Neural crest cell (in vitro differentiated cells): ENCODE results near the gene CFP. TPM values are rescaled to one million over a fixed set of nuclear protein-coding genes. Genes with fewer than 3 reads are reported as not detected.

Experiments used
- DNase-seq: peaks from one replicate; pipeline ENCODE4 v3.0.0; 2021; ENCODE audit warnings: low read depth, mixed read lengths, low spot score
- H3K27ac Mint-ChIP-seq: one replicate; pipeline ENCODE4 v1.8.0; 2021; ENCODE audit warnings: mild to moderate bottlenecking, mixed read lengths; ENCODE audit not compliant: unreplicated experiment
- H3K27me3 Mint-ChIP-seq: 2 replicates; pipeline ENCODE4 v1.8.0; 2021; ENCODE audit warnings: low read depth, mild to moderate bottlenecking, mixed read lengths
- H3K36me3 Mint-ChIP-seq: 2 replicates; pipeline ENCODE4 v1.8.0; 2021; ENCODE audit warnings: low read depth, mild to moderate bottlenecking, mixed read lengths
- H3K4me1 Mint-ChIP-seq: 2 replicates; pipeline ENCODE4 v1.8.0; 2021; ENCODE audit warnings: mixed read lengths
- H3K4me3 Mint-ChIP-seq: one replicate; pipeline ENCODE4 v1.8.0; 2021; ENCODE audit warnings: mild to moderate bottlenecking, mixed read lengths
- H3K9me3 Mint-ChIP-seq: 2 replicates; pipeline ENCODE4 v1.8.0; 2021; ENCODE audit warnings: mixed read lengths
- total RNA-seq: library from RNA; stranded (reverse); gene quantifications from 2 replicates; pipeline ENCODE4 v1.2.1, GENCODE V29; 2021
- TF ChIP-seq, protein P1 (sequence below): fragments of 200-600 bp; sonication (generic); conservative IDR thresholded peaks from 2 replicates; pipeline ENCODE4 v1.5.0; 2021; ENCODE audit warnings: antibody characterized with exemption, mild to moderate bottlenecking

CFP gene
- total RNA-seq, 1 donor from 2014 or later, result 1.6 TPM

- peak; percentile 76 for DNase-seq
- Mint-ChIP-seq H3K27me3 (no peaks in the 10 kb centered on the region), H3K4me3 (peak within 1 kb of the TSS; percentile 91), H3K9me3 (peaks cover 2% of the 10 kb centered on the region), H3K27ac (peak within 1 kb of the TSS; percentile 76), H3K36me3 (peaks cover 14% of the 10 kb centered on the region), H3K4me1 (peaks cover 37% of the 10 kb centered on the region)
- TF ChIP-seq, protein P1, sequence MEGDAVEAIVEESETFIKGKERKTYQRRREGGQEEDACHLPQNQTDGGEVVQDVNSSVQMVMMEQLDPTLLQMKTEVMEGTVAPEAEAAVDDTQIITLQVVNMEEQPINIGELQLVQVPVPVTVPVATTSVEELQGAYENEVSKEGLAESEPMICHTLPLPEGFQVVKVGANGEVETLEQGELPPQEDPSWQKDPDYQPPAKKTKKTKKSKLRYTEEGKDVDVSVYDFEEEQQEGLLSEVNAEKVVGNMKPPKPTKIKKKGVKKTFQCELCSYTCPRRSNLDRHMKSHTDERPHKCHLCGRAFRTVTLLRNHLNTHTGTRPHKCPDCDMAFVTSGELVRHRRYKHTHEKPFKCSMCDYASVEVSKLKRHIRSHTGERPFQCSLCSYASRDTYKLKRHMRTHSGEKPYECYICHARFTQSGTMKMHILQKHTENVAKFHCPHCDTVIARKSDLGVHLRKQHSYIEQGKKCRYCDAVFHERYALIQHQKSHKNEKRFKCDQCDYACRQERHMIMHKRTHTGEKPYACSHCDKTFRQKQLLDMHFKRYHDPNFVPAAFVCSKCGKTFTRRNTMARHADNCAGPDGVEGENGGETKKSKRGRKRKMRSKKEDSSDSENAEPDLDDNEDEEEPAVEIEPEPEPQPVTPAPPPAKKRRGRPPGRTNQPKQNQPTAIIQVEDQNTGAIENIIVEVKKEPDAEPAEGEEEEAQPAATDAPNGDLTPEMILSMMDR, result no peak
Observed at GRCh38 chrX:47650164-47651042, 20.7 kb upstream of the CFP start, which contains the start of gene ELK1. ELK1 (minus strand) TSS chrX:47650563; CDS start chrX:47641441, 9,122 bp downstream.

DNA sequence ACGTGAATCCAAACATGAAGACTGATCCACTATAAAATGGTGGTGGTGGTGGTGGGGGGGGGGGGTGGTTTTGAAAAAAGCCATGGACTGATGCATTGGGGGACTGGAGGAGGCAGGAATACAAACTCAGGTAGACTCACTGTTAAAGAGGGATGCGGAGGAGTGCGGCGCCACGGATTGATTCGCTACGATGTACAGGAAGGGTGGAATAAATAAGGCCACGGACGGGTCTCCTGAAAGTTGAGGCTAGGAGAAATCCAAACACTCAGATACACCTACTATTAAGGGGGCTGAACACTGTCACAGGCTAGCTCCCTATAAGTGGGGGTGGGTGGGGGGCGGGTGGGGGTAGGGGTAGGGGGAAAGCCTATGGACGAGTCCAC is 20.0 kb upstream of the CFP start:
- peak overlapping the region; percentile 91 for H3K4me3 Mint-ChIP-seq
- peaks cover 14% of the 10 kb centered on the region for H3K36me3 Mint-ChIP-seq
- no peak overlapping the region for H3K27ac Mint-ChIP-seq
- no peaks in the 10 kb centered on the region for H3K27me3 Mint-ChIP-seq
- peaks cover 39% of the 10 kb centered on the region for H3K4me1 Mint-ChIP-seq
- TF ChIP-seq, protein P1, result no peak
- DNase-seq, result no peak
- peaks cover 2% of the 10 kb centered on the region for H3K9me3 Mint-ChIP-seq

DNA sequence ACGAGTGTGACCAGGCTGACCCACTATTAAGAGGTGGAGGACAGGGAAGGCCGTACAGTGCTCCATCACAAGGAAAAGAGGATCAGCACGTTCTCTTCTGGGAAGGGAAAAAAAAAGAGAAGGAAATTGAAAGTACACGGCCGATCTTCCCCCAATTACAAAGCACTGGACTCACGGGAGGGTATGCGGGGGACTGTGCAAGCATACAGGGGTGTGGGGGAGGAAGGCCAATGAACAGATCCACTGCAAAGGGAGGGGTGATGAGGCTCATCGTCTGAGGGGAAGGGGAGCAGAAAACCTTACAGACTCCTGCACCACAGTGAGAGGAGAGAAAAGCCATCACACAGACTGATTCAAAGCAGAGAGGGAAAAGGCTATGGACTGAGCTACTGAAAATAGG is 19.5 kb upstream of the CFP start:
- Mint-ChIP-seq H3K27ac (peak overlapping the region; percentile 76), H3K4me3 (peak overlapping the region; percentile 91), H3K36me3 (peaks cover 14% of the 10 kb centered on the region), H3K9me3 (peaks cover 2% of the 10 kb centered on the region), H3K4me1 (peaks cover 44% of the 10 kb centered on the region), H3K27me3 (no peaks in the 10 kb centered on the region)
- TF ChIP-seq, protein P1, result no peak
- DNase-seq, result no peak

DNA sequence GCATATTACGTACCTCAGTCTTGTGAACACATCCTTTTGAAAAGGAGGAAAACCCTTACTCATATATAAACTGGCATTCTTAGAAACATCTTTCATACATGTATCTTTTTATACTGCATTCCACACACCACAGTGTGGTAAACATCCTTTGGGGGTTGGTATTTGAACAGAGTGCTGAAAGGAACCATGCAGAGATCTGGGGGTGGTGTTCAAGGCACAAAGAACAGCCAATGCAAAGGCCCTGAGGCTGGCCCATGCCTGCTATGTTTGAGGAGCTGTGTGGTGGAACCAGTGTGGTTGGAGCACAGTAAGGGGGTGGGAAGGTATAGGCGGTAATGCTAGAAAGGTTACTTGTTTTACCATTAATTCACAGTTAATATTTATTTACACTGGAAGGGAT is 18.6 kb upstream of the CFP start:
- DNase-seq, result no peak
- H3K4me1 Mint-ChIP-seq, result peaks cover 46% of the 10 kb centered on the region
- H3K4me3 Mint-ChIP-seq, result peak overlapping the region; percentile 91
- no peaks in the 10 kb centered on the region for H3K27me3 Mint-ChIP-seq
- peaks cover 2% of the 10 kb centered on the region for H3K9me3 Mint-ChIP-seq
- no peak overlapping the region for H3K27ac Mint-ChIP-seq
- peaks cover 14% of the 10 kb centered on the region for H3K36me3 Mint-ChIP-seq
- TF ChIP-seq, protein P1, result no peak

- Mint-ChIP-seq H3K4me3 (no peak overlapping the region), H3K27me3 (no peaks in the 10 kb centered on the region), H3K36me3 (peaks cover 10% of the 10 kb centered on the region), H3K27ac (no peak overlapping the region), H3K4me1 (peaks cover 37% of the 10 kb centered on the region), H3K9me3 (peaks cover 4% of the 10 kb centered on the region)
- TF ChIP-seq, protein P1, result no peak
- DNase-seq, result no peak
Observed at GRCh38 chrX:47646636-47647035, 16.9 kb upstream of the CFP start.
